GM06990 (cell line): ENCODE data around the gene STPG1.

Source experiments
- DNase-seq: peaks from one replicate; pipeline ENCODE4 v3.0.0-alpha.2; 2011; ENCODE audit not compliant: insufficient read length; ENCODE audit errors: extremely low read depth
- H3K27me3 ChIP-seq: replicated peaks from 2 replicates; pipeline ENCODE4 v1.6.0; 2011; ENCODE audit warnings: low read length; ENCODE audit not compliant: control insufficient read depth, insufficient read depth
- H3K36me3 ChIP-seq: 2 replicates; pipeline ENCODE4 v1.5.1; 2011; ENCODE audit warnings: low read length; ENCODE audit not compliant: control insufficient read depth, insufficient read depth
- H3K4me3 ChIP-seq: replicated peaks from 2 replicates; pipeline ENCODE4 v1.5.1; 2011; ENCODE audit warnings: low read depth, mild to moderate bottlenecking, control low read depth, low read length
- CTCF ChIP-seq: IDR thresholded peaks from 2 replicates; pipeline ENCODE4 v1.5.1; 2011; ENCODE audit warnings: low read length, control low read depth, mild to moderate bottlenecking, inconsistent platforms; ENCODE audit not compliant: insufficient read depth, poor library complexity, severe bottlenecking

Gene STPG1

GRCh38 chr1:24414775-24415333, 1.3 kb upstream of the STPG1 start:
- Histone ChIP-seq H3K4me3 (no peak overlapping the region), H3K27me3 (no peaks in the 10 kb centered on the region), H3K36me3 (peaks cover 2% of the 10 kb centered on the region)
- no peak for DNase-seq
- TF ChIP-seq CTCF: no peak

- no peak overlapping the region for H3K4me3 ChIP-seq
Measured at GRCh38 chr1:24412408-24412807, 1.2 kb downstream of the STPG1 start.

GRCh38 chr1:24411963-24412362, 1.6 kb downstream of the STPG1 start:
- no peak for TF ChIP-seq CTCF
- H3K4me3 ChIP-seq: no peak overlapping the region
- no peaks in the 10 kb centered on the region for H3K36me3 ChIP-seq
- DNase-seq: no peak
- no peaks in the 10 kb centered on the region for H3K27me3 ChIP-seq

More at GRCh38 chr1:24412408-24412807, 1.2 kb downstream of the STPG1 start:
- no peaks in the 10 kb centered on the region for H3K27me3 ChIP-seq
- no peak for TF ChIP-seq CTCF
- no peak for DNase-seq
- no peaks in the 10 kb centered on the region for H3K36me3 ChIP-seq

- Histone ChIP-seq H3K36me3 (no peaks in the 10 kb centered on the region), H3K4me3 (no peak overlapping the region), H3K27me3 (no peaks in the 10 kb centered on the region)
- DNase-seq: no peak
- TF ChIP-seq CTCF: no peak
Measured at GRCh38 chr1:24410750-24411149, 2.8 kb downstream of the STPG1 start.

GRCh38 chr1:24409535-24409934, 4.0 kb downstream of the STPG1 start:
- no peaks in the 10 kb centered on the region for H3K27me3 ChIP-seq
- no peak overlapping the region for H3K4me3 ChIP-seq
- no peaks in the 10 kb centered on the region for H3K36me3 ChIP-seq
- no peak for TF ChIP-seq CTCF
- no peak for DNase-seq

- Histone ChIP-seq H3K27me3 (no peaks in the 10 kb centered on the region), H3K36me3 (no peaks in the 10 kb centered on the region), H3K4me3 (no peak overlapping the region)
- no peak for DNase-seq
- no peak for TF ChIP-seq CTCF
Measured at GRCh38 chr1:24406788-24407187, 6.8 kb downstream of the STPG1 start.
